Suppressor macrophage treated with lipopolysaccharide for 1 hour (primary cell): ENCODE data around the gene SYNDIG1L.
A peak's percentile ranks its signal among the peaks of the same experiment; 100 is the strongest.

ENCODE experiments used
- DNase-seq, 3 donors: peaks; one replicate each; pipeline ENCODE4 v3.0.0-alpha.2; 2020 to 2022

Gene SYNDIG1L

DNA sequence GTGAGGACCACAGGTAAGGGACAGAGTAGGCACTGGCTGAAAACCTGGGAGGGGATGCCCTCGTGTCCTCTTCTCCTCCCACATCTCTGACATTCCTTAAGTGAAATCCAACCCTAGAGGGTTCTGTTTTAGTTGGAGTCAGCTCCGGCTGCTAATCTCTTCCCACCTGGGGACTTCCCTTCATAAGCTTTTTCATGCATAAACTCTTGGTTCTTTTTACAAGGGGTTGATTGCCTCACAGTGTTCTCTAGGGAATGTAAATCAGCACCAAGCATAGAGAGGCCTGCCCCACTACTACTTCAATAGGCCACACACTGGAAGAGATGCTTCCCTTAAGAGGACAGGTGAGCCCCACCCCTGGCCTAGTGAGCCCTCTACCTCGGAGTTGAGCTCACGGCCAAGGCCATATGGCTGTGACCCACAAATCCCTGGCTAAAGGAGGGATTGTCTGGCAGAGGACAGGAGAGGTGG, 3.2 kb upstream of the SYNDIG1L start:
- no peak for DNase-seq

DNA sequence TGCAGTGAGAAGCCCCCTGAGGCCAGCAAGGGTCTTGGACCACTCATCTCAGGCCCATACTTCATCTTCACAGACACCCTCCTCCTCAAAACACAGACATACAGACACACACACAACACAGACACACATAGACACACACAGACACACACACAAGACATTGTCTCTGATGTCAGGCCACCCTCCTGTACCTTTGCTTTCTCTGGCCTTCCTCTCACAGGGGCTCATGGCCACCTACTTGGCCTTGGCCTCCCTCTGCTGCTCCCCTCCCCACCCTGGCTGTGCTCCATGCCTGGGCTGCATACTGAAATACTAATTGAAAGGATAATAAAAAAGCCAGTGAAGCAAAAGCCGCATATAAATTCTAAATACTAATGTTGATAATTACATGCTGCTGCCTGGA, 1.6 kb upstream of the SYNDIG1L start:
- no peak for DNase-seq

DNA sequence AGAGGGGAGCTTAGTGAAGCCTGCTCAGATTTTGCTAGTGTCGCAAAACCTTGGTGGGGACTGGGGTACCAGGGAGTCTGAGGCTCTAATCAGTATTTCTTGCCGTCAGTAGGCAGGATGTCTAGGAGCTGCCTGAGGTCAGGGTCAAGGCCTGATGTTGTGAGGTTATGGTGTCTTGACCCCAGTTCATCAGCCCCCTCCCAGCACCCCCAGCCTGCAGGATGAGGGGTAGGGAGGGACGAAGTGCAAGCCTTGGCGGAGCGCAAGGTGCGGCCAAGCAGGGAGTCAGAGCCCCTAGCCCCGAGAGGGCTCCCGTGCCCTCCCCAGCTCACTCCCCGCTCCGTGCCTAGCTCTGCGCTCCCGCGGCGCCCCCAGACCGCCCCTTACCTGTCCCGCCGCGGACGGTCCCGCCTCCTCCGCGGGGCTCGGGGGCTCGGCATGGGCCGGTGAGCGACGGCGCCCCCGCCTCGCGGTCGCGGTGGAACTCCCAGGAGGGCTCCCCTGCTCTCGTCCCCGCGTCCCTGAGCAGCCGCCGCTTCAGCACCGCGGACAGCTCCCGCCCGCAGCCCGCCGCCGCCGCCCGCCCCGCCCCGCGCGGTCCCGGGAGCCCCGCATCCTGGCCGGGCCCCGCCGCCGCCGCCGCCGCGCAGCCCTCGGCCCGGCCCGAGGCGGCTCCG, 347 bp downstream of the SYNDIG1L start:
- DNase-seq, result peak; percentile 39 to 84 (median 64)

DNA sequence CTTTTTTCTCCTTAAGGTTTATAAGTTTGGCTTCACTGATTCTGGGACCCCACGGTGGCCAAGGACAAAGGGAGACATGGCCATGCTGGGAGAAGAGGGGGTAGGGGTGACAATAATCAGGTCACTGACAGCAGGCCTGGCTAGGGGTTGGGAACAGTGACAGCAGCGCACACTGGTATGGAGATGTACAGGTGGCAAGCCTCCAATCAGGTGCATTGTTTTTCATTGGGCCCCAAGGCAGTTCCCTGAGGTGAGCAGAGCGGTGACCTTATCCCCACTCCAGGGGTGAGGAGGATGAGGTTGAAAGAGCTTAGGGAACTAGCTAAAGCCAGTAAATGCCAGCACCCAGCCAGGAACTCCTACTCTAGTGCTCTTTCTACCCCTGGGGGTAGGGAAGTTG, 1.4 kb downstream of the SYNDIG1L start:
- no peak for DNase-seq

DNA sequence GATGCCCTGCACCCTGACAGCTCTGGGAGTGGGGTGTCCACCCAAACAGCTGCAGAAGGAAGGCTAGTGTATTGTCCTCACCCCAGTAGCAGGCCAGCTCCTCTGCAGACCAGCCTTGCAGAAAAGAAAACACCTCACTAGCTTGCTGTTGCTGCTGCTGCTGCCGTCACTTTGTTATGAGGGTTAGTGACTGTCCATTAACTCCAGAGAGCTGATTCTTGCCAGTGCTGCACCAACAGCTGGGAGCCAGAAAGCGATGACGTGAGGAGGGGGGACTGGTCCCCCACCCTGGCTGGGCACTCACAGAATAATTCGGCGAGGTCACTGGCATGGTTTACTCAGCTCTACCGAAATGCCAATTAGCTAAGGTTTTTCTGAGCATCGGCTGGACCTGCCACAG, 2.8 kb downstream of the SYNDIG1L start:
- no peak for DNase-seq

DNA sequence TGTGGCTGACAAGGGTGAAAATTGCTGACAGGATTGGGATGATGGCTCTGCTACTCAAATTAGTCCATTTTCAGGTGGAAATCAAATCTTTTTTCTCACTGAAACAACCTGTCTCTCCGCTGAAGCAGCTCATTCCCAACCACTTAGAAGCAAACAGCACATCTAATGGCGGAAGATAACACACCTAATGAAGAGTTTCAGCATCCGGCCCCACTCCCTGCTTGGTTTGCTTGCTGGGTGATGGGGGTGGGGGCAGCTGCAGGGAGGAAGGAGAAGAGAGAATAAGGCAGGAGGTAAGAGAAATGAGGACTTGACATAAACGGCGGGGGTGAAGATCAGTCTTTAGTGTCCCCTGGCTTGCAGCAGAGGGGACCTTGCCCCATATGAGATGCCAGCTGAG, 4.0 kb downstream of the SYNDIG1L start:
- no peak for DNase-seq

DNA sequence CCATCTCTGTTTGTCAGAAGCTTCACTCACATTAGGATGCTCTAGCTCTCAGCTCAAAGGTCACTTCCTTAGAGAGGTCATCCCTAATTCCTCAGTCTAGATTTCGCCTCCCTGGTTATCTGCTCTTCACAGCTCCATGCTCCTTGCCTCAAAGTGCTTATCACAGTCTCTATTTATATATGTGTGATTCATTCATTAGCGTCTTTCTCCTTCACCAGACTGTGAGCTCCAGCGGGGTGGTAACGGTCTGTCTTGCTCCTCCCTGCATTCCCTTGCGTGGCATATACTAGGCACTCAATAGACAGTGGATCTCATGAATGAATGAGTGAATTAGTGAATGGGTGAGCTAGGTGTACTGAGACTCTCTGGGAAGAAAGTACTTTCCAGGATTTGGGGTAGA, 6.9 kb downstream of the SYNDIG1L start:
- DNase-seq, result no peak

DNA sequence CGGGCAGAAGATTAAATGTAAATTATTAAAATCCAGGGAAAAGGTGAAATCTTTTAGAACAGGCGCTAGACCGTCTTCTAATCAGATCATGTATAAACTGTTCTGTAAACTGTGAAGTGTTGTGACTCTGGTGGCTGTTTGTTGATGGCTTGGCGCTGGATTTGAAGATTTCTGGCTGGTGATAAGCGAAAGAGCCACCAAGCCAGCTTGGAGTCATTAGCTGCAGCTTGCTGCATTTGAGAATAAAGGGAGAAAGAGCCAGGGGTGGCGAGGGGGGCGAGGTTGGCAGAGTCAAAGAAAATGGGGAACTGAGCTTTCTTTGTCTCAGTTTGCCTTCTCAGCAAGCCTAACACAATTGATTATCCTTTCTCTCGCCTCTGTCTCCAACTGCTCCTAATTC, 8.0 kb downstream of the SYNDIG1L start:
- no peak for DNase-seq

DNA sequence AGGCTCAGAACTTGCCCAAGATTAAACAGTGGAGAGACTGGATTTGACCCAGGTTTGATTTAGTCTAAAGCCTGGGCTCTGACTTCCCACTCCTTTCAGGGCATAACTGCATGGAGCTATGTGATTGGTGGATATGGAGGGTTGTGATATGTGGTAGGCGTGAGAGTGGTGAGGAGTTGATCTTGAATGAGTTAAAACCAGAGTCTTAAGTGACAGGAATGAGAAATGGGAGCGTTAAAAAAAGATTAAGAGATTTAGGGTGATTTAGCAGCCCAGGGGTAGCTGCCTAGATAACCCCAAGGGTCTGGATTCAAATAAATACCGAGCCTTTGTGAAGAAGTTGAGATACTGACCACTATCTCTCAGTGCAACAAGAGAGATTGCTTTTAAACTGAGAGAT, 8.4 kb downstream of the SYNDIG1L start:
- DNase-seq, result no peak

DNA sequence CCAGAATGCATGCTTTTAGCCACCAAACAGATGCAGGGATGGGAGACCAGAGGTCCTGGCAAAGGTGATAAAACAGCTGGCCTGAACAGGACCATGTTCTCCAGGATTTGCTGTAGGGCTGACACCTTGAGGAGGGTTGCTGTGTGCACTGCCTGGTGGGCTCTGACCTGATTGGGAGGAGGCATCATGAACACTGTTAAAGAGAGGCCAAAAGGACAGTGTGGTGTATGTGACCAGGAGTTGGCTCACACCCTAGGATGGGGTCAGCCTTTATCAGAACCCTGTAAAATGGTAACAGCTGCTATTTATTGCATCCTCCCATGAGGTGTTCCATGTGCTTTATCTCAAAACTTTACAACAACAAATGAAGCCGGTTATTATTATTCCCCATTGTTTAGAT, 8.8 kb downstream of the SYNDIG1L start:
- DNase-seq, result no peak

DNA sequence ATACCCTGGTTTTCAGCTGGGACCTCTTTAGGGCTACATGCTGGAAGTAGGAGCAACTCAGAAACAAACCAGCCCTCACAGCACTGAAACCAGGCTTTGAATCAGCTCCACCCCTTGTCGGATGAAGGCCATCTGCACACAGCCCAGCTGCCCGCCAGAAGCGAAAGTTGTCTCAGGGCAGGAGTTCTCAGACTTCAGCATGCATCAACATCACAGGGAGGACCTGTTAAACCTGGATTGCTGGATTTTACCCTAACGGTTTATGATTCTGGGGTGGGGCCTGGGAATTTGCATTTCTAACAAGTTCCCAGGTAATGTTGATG, 10.9 kb downstream of the SYNDIG1L start:
- no peak for DNase-seq

DNA sequence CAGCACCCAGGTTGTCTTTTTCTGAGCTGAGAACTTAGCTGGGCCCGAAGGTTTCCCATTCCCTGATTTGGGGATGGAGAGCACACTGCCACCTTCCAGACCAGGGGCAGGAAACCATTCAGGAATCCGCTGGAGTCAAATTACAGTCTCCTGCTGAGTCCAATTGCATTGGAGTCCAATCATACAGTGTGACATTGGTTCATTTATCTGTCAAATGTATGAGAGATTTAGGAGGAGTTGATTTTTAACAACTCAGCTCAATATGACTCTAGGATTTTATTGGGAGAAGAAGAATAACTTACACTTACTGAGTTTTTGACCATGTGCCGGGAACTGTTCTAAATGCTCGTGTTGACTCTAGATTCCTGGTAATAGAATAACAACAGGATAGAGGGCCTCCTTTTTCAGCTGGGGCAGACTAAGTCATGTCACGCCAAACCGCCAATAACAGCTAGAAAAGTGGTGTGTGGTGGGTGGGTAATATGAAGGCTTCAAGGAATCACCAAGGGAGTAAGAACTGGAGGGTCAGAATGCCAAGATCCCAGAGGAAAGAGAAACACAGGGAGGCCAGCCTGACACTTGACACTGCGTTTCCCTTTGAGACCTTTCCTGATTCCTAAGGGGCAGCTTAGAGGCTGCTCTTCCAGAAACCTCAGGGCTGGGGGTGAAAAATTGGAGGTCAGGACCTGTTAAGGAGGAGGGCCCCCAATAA, 11.5 kb downstream of the SYNDIG1L start:
- DNase-seq, result no peak

DNA sequence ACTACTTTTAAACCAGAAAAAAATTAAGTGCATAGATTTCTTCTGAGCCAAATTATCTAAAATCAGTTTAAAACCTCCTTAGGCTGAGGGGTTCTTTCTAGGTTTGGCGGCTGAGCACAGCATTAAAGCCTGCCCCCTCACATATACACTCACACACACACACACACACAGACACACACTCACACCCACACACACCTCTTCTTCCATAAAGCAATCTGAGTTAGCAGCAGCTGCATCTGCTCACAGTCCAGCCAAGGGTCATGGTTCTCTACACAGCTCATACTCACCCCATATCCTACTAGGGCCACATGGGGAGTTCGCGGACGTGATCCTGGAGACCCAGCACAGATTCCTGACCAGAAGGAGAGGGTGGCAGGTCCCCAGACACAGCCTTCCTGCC, 12.4 kb downstream of the SYNDIG1L start:
- DNase-seq, result no peak

DNA sequence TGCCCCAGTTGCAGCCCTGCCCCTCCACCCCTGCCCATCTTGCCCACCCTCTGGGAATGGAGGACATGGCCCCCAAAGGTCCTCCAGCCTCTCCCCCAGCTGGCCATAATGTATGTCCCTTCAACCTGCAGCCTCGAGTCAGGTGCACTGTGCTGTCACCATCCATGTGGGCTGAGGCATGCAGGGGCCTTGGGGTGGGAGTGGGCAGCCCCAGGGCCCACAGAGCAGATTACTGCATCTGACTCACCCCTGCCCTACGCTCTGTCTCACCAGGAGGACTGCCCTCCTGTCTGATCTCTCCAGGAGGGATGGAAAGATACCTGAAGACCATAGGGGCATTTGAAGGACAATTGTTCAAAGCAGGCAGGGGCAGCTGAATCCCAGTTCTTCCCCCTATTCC, 13.3 kb downstream of the SYNDIG1L start:
- DNase-seq, result no peak

DNA sequence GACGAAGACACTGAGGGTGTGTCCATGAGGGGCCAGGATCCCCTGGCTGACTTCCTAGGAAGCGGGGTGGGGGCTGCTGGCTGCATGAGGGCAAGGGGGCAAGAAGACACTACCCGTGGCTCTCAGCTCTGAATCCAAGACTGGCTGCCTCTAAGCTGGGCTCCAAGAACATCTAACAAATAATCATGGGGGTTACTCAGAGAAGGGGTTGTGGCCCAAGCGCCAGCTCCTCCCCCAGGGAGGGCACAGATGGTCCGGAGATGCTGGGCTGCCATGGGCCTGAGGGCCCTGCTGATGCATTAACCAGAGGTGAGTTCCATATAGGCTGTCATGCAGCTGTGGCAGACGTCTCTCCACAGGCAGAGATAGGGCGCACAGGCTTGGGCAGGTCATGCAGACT, 14.3 kb downstream of the SYNDIG1L start:
- no peak for DNase-seq

DNA sequence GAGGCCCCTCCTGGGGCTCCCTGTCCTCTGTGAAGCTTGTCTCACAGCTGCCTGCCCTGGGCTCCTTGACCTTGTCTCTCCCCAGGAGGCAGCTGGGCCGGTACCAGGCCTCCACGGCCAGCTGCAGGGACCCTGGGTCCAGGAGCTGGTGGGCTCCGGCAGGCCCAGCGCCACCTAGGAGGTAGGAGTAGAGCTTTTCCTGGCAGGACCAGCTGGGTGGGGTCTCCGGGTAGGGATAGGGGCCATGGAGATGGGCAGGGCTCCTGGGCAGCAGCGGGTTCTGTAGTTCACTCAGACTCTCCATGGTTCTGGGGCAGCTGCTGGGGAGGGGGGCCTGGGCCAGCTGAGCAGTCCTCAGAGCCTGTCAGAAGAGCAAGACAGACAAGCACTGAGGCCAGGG, 16.6 kb downstream of the SYNDIG1L start:
- DNase-seq, result no peak

DNA sequence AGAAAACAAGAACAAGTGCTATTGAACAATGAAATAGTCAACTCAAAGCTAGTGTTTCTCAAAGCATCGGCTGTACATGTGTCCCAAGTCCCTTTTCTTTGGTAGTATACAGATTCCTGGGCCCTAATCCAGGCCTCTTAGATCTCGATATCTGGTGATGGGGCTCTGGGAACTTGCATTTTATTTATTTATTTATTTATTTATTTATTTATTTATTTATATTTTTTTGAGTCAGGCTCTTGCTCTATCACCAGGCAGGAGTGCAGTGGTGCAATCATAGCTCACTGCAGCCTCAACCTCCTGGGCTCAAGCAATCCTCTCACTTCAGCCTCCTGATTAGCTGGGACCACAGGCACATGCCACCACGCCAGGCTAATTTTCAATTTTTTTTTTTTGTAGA, 17.1 kb downstream of the SYNDIG1L start:
- no peak for DNase-seq

DNA sequence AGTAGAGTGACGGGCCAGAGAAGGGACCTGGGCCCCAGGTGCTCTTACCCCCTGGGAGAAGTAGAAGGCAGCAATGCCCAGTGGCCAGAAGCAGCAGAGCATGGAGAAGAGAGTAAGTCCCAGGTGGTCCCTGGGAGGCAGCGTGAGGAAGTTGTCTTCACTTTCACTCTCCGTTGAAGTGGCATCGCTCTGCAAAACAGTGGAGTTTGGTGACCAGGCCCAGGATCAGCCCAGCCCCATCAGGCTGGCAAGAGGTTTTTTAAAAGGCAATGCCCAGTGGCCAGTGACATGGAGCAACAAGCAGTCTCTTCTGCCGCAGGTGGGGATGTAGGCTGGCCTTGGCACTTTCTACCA, 18.2 kb downstream of the SYNDIG1L start:
- DNase-seq, result no peak

DNA sequence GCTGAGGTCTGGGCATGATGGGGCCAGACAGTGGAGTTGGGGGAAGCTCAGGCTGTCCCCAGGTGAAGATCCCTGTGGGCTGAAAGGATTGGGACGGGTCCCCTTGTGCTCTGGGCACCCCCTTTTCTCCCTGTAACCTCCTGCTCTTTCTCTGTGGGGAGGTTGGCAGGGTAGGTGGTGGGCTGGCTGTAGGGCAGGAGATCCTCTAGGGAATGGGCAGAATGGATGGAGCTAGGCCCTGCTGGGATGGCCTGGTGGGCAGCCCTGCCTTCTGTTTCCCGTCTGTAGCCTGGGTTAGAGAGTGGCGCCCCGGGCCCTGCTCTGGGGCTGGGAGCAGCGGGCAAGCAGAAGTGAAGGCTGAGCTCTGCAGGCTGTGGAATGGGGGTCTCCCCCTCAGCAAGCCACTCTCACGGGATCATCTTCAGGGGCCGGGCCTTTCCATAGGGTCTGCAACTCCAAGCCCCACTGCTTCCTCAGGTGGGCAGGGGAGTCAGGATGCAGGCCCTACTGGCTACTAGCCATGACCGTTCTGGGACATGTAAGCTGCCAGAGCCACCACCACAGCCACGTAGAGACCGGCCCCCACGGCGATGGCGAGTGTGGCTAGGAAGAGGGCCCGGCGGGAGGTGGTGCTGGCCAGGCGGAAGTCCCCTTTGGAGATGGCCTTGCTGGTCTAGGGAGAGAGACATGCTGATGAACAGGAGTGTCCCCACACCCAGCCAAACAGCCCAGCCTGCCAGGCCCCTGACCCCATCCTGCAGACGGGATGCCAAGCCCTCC, 18.8 kb downstream of the SYNDIG1L start:
- no peak for DNase-seq

DNA sequence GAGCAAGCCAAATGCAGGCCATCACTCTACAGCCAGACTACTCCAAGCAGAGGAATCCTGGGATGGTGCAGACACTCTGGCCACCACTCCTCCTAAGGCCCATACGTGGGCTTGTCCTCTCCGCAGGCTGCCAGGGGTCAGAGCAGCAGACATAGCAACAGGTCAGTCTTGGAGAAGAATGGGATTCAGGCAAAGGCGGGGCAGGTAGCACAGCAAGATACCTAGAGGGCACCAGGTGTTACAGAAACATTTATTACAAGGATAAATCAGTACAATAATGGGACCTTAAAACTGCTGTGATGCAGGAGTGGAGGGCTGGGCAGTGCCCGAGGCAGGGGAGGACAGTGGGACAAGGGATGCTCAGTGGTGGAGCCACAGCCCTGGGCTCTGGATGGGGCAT, 20.3 kb downstream of the SYNDIG1L start:
- DNase-seq, result no peak

DNA sequence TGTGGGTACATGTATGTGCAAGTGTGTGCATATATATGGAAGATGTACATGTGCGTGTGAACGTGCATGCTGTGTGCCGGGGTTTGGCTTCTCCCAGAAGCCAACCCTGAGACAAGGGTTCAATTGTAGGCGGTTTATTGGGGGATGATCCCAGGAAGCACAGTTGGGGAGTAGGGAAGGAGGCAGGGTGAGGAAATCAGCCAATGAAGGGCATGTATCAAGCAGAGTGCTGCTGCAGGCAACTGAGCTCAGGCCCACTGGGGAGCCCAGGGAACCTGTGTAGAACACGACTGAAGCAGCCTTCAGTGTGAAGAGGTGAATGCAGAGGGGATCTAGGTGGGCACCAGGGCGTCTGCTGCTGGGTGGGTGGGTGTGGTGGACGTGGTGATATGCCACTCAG, 21.6 kb downstream of the SYNDIG1L start:
- DNase-seq, result no peak

DNA sequence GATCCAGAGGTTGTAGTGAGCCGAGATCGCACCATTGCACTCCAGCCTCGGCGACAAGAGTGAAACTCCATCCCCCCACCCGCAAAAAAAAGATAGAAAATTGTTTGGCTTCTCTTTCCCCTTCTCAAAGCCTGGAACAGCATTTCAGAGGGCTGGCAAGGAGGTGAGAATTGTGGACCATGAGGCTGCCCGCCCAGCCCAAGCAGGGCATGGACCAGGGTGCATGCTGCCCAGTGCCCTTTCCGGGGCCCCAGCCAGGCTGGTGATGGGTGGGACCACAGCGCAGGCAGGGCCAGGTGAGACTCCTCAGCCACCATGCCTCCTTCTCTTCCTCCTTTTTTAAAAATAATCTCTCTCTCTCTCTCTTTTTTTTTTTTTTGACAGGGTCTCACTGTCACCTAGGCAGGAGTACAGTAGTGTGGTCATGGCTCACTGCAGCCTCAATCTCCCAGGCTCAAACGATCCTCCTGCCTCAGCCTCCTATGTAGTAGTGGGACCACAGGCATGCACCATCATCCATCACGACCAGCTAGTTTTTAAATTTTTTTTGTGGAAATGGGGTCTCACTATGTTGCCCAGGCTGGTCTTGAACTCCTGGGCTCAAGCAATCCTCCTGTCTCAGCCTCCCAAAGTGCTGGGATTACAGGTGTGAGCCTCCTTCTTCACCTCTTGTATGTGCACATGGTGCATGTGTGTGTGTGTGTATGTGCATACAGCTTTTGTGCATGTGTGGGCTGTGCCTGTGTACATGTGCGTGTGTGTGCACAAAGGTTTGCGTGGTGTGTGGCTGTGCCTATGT, 22.2 kb downstream of the SYNDIG1L start:
- DNase-seq, result no peak
